GM12872 (cell line): ENCODE results near the gene ACER2.

Experiments
- TF ChIP-seq, protein P1 (sequence below): IDR thresholded peaks from 3 replicates; pipeline ENCODE4 v1.5.1; 2011; ENCODE audit warnings: low read depth, mild to moderate bottlenecking, low read length, moderate library complexity; ENCODE audit not compliant: insufficient read depth

Gene ACER2

DNA sequence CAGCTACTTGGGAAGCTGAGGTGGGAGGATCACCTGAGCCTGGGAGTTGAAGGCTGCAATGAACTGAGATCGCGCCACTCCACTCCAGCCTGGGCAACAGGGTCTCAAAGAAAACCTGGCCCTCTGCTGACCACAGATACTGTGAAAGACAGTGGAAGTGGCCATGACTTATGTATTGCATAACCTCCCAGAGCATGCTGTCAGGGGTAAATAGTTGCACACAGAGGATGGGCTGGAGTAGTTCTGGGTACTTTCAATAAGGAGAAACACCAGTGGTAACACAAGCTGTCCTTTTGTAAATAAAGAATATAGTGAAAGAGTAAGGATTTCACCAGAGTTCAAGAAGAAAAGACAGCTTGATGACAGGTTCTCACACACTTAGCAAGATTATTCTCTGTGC is 1.8 kb downstream of the ACER2 start:
- TF ChIP-seq, protein P1, sequence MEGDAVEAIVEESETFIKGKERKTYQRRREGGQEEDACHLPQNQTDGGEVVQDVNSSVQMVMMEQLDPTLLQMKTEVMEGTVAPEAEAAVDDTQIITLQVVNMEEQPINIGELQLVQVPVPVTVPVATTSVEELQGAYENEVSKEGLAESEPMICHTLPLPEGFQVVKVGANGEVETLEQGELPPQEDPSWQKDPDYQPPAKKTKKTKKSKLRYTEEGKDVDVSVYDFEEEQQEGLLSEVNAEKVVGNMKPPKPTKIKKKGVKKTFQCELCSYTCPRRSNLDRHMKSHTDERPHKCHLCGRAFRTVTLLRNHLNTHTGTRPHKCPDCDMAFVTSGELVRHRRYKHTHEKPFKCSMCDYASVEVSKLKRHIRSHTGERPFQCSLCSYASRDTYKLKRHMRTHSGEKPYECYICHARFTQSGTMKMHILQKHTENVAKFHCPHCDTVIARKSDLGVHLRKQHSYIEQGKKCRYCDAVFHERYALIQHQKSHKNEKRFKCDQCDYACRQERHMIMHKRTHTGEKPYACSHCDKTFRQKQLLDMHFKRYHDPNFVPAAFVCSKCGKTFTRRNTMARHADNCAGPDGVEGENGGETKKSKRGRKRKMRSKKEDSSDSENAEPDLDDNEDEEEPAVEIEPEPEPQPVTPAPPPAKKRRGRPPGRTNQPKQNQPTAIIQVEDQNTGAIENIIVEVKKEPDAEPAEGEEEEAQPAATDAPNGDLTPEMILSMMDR = no peak

DNA sequence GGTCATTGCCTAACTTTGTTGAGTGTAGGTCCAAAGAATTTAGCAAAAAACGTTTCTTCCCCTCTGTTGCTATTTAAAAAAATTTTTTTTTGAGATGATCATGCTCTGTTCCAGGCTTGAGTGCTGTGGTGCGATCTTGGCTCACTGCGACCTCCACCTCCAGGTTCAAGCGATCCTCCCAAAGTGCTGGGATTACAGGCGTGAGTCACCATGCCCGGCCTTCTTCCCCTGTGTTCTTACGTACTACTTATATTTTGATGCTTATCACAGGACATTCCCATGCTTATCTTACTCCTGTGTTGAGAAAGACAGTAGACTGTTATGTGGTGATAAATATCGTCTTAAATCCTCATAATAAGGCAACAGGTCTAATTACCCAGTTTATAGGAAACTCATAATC is 2.5 kb downstream of the ACER2 start:
- TF ChIP-seq, protein P1 = no peak

DNA sequence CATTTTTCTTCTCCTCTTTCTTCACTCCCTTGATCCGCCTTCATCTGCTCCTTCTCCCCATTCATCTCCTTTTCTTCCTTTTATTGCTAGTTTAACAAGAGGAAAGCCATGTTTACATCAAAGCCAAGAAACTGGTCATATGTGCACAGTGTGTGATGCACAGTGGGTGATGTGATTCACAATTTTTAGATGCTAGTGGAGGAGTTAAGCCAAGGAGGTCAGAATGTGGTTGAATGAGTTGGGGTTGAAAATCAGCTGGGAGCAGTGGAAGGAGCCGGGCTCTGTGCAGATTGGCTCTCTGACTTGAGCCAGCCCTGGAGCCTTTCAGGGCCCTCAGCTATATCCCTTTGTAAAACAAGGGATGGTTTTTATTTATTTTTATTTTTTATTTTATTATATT is 7.3 kb downstream of the ACER2 start:
- TF ChIP-seq, protein P1 = no peak

DNA sequence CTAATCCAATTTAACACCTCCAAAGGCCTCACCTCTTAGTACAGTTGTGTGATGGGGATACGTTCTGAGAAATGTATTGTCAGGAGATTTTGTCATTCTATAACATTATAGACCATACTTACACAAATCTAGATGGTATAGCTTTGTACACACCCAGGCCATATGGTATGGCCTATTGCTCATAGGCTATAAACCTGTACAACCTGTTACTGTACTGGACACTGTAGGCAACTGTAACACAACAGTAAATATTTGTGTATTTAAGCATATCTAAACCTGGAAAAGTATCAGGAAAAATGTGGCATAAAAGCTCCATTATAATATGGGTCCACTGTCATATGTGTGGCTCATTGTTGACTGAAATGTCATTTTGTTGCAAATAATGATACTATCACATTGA is 12.1 kb downstream of the ACER2 start:
- TF ChIP-seq, protein P1 = no peak

GRCh38 chr9:19423163-19423562 is 14.4 kb downstream of the ACER2 start:
- TF ChIP-seq, protein P1 = no peak

DNA sequence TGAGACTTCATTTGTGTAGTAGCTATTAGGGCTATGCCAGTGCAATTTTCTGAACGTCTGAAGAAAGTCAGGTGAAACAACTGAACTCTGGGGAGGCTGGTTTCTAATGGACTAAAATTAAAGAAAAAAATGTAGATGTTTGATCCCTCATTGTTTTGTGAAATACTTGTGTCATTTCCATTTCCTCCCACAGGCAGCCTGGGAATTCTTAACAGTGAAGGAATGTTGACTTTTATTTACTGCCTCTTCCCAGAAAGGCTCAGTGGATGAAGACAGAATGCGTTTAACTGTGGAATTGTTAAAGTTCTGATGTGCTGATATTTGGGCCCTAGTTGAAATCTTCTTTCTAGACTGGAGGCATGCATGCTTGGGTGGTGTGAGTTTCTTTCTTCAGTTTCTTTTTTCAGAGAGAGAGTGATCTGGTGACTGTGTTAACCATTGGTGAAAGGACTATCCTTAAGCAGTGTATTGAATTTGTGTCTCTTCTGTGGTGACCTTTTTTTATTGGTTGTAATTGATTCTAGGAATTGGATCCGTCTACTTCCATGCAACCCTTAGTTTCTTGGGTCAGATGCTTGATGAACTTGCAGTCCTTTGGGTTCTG is 15.5 kb downstream of the ACER2 start:
- TF ChIP-seq, protein P1 = no peak

DNA sequence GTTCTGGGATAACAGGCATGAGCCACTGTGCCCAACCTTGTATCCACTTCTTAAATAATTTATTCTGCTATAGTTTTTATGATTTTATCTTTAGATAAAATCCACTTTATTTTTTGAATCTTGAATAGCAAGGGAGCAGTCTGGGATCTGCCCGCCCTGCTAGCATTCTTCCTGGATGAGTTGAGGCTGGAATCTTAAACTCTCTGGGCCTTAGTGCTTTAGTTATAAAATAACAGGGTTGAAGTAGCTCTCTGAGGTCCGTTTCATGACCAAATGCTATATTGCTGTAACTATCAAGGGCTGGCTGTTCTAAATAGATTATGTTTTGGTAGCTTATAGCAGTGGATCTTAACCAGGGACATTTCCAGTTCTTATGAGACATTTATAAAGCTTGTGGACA is 20.8 kb downstream of the ACER2 start:
- TF ChIP-seq, protein P1 = no peak
